Measurements from ENCODE around the gene ACTRT1.

DNA sequence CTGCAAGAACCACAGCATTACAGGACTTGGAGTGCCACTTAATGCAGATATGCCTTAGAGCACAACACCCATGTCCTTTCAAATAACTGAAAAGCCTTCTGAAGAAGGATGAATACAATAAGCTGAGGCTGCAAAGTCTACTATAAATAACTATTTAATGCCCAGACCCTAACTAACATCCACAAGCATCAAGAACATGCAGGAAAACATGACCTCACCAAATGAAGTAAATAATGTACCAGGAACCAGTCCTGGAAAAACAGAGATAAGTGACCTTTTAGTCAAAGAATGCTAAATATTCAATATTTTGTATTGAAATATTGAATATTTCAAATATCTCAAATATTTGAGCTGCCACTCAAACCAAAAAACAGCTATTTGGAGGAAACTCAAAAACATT is 16.9 kb downstream of the ACTRT1 start:
- no peak for TF ChIP-seq CTCF (IDR thresholded peaks at IDR 0.05; ENCODE audit: low read length)
- no peak for TF ChIP-seq EZH2 (IDR thresholded peaks at IDR 0.05; ENCODE audit: borderline replicate concordance, low read length)

Measured in OCI-LY1 (cell line).